ENCODE data around the gene RETREG2. TPM values are rescaled to one million over a fixed set of nuclear protein-coding genes. Genes with fewer than 3 reads are reported as not detected.
A peak's percentile ranks its signal among the peaks of the same experiment; 100 is the strongest.

The RETREG2 gene
- total RNA-seq, 1 experiment from 2014 or later: 33.3 TPM

GRCh38 chr2:219169930-219170654 lies 8.0 kb upstream of the RETREG2 start, which contains the start of gene SLC23A3:
Gene SLC23A3, minus strand, starts transcription at chr2:219170029. Its CDS starts 45 bp downstream, at chr2:219169984.
- no peak for DNase-seq (ENCODE audit: low read depth)

GRCh38 chr2:219171231-219171651 lies 6.8 kb upstream of the RETREG2 start:
- peak; percentile 38 for DNase-seq (ENCODE audit: low read depth)

GRCh38 chr2:219172231-219173154 lies 5.6 kb upstream of the RETREG2 start:
- DNase-seq (ENCODE audit: low read depth): no peak

- no peak for DNase-seq (ENCODE audit: low read depth)
Observed at GRCh38 chr2:219173176-219173575, 4.9 kb upstream of the RETREG2 start.

GRCh38 chr2:219174146-219174545 lies 3.9 kb upstream of the RETREG2 start:
- DNase-seq (ENCODE audit: low read depth): no peak

GRCh38 chr2:219174801-219175200 lies 3.3 kb upstream of the RETREG2 start:
- no peak for DNase-seq (ENCODE audit: low read depth)

GRCh38 chr2:219175486-219175885 lies 2.6 kb upstream of the RETREG2 start:
- no peak for DNase-seq (ENCODE audit: low read depth)

GRCh38 chr2:219175928-219176817 lies 1.9 kb upstream of the RETREG2 start:
- DNase-seq (ENCODE audit: low read depth): peak; percentile 46

GRCh38 chr2:219176818-219177551 lies 1.1 kb upstream of the RETREG2 start, which contains the start of gene CNPPD1:
Gene CNPPD1, minus strand, starts transcription at chr2:219176925. Its CDS starts 97 bp downstream, at chr2:219176828.
- DNase-seq (ENCODE audit: low read depth): peak; percentile 91

- DNase-seq (ENCODE audit: low read depth): no peak
Observed at GRCh38 chr2:219178377-219179175, 501 bp downstream of the RETREG2 start.

GRCh38 chr2:219179601-219180465 lies 1.8 kb downstream of the RETREG2 start:
- no peak for DNase-seq (ENCODE audit: low read depth)

GRCh38 chr2:219180961-219181360 lies 2.9 kb downstream of the RETREG2 start:
- no peak for DNase-seq (ENCODE audit: low read depth)

- no peak for DNase-seq (ENCODE audit: low read depth)
Observed at GRCh38 chr2:219181531-219181930, 3.5 kb downstream of the RETREG2 start.

- DNase-seq (ENCODE audit: low read depth): no peak
Observed at GRCh38 chr2:219182331-219183150, 4.5 kb downstream of the RETREG2 start.

- DNase-seq (ENCODE audit: low read depth): no peak
Observed at GRCh38 chr2:219183151-219183772, 5.2 kb downstream of the RETREG2 start.

GRCh38 chr2:219184121-219184520 lies 6.0 kb downstream of the RETREG2 start:
- DNase-seq (ENCODE audit: low read depth): no peak

- no peak for DNase-seq (ENCODE audit: low read depth)
Observed at GRCh38 chr2:219186754-219187456, 8.8 kb downstream of the RETREG2 start.
